Measurements from ENCODE around the gene ASB7.

Gene ASB7

DNA sequence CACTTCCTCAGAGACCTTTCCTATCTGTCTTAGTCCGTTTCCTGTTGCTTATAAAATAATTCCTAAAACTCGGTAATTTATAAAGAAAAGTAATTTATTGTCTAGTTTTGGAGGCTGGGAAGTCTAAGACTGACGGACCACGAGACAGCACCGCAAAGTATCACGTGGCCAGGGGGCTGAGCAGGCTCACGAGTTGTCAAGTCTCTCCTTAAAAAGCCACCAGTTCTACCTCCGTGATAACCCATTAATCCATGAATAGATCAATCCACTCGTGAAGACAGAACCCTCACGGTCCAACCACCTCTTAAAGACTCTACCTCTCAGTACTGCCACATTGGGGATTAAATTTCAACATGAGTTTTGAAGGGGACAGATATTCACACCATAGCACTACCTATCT, 1.2 kb upstream of the ASB7 start:
- DNase-seq, result no peak

DNA sequence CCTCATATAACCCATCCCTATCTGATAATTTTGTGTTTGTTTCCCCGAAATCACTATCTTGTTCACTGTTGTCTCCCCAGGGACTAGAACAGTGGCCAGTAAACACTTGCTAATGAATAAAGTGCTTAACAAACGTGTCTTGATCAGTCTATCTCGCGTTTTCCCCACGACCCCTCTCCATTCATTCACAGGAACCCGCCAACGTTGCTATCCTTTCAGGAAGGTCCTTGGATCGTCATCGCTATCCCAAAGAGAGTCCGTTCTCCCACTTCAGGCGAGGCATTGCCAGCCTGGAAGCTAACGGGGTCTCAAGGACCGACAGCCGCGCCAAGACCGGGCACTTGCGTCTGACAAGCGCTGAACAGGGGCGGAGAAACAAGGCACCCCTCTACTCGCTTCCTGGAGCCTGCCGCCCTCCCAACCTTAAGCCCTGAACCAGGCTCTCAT, 749 bp upstream of the ASB7 start:
- no peak for DNase-seq

DNA sequence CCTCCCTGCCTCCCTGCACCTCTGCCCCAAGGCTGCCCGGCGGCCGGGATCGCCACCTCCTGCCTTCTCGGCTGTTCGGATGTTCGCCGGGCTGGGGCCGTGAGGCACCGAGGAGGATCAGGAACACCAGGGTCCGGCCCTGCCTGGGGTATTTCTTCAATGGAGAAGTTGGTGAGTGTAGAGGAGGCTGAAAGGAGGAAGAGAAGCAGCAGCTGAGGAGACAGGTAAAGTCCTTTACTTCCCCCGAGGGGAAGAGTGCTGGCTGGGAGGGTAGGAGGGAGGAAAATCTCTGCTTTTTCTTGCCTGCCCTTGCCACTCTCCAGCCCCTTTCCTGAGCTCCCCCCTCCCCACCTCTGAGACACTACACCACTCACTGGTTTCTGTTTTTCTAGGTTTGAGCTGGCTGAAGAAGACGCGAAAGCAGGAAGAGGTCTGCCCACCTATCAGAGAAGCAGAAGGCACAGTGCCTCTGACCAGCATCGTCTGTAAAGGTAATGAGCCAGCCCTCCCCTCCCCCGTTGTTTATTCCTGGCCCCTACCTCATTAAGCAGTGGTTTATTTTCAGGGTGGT, 519 bp downstream of the ASB7 start:
- no peak for DNase-seq

DNA sequence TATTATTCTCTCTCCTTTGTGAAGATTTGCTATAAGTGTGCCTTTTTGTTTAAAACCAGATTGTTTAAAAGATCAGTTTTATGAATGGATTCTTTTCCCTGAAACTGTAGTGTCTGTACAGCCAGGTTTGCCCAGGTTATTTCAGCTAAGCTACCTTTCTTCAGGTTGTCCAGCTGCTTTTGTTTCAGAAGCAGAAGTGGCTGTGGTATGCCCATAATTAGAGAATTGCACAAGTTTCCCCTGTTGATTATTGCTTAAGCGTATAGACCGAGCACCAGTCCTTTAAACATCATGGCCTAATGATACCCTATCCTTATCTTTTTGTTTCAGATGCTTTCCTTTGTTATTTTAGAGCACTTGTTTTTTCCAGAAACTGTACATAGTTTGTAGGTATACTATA, 10.2 kb downstream of the ASB7 start:
- no peak for DNase-seq

DNA sequence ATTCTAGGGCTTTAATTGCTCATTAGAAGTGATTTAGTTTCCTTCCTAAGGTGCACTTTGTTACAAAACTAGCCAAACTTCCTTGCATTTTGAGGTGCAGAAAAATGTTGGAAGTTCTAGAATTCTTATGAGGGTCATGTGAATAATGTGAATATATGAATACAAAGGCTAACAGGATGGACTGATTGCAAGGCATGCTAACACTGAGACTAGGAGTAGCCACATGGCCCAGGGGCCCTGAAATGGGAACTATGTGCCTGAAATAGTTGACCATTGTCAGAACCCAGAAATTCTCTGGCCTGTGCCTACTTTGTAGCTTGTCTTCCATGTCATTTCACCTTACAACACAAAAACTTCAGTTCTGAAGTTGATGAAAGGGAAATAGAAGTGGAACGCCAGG, 10.8 kb downstream of the ASB7 start:
- DNase-seq, result no peak

DNA sequence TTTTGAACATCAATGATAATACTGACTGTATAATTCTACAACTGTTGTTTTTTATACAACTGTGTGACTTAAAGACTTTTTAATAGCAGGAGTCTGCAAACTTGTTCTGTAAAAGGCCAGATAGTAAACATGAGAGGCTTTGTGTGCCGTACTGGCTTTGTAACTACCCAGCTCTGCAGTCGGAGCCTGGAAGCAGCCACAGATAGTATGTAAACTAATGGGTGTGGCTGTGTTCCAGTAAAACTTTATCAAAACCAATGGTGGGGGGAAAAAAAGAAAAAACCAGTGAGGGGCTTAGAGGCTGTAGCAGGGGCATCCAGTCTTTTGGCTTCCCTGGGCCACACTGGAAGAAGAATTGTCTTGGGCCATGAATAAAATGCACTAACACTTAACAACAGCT, 11.9 kb downstream of the ASB7 start:
- no peak for DNase-seq

DNA sequence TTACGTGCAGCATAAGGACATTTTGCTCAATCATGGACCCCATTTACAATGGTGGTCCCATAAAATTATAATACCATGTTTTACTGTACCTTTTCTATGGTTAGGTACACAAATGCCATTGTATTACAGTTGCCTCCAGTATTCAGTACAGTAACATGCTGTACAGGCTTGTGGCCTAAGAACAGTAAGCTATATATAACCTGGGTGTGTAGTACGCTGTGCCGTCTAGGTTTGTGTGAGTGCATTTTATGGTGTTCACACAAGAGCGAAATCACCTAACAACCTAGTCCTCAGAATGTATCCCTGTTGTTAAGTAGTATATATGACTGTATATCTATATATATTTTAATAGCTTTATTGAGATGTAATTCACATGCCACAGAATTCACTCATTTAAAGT, 12.5 kb downstream of the ASB7 start:
- no peak for DNase-seq

DNA sequence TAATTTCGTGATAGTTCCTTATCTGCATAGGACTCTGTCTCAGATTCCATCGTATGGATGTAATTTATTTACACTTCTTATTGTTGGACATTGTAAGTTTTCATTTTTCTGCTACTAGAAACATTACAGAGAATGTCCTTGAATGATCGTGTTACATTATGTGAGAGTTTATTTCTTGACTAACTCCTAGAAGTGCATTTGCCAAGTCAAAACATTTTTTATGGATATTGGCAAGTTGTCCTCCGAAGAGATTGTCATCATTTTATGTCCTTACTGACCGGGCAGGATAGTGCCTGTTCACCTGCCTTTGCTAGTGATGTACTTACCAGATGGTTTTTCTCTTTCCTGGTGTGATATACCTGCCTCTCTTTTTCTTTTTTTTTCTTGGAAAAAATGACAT, 13.4 kb downstream of the ASB7 start:
- no peak for DNase-seq

DNA sequence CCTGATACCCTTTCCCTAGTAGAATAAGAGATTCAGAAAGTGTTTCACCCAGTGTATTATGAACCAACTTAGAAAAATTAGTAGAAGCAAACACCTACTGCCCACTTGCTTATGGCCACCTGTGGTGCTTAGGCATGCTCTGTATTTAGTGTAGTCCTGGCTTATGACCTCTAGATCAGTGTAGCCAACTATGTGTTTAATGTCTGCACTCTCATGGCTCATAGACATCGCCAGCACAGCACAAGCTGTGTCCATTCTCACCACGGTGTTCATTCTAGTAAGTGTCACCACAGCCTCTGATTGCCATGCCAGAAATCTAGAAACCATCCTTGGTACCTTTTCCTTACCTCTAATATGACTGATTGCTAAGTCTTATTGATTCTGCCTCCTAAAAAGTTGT, 14.3 kb downstream of the ASB7 start:
- no peak for DNase-seq

DNA sequence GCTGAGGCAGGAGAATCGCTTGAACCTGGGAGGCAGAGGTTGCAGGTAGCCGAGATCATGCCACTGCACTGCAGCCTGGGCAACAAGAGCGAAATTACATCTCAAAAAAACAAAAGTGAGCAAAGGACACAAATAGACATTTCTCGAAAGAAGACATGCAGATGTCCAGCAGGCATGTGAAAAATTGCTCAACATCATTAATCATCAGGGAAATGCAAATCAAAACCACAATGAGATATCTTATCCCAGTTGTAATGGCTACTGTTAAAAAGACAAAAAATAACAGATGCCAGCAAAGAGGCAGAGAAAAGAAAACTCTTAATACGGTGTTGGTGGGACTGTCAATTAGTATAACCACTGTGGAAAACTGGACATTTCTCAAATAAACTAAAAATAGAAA, 20.9 kb downstream of the ASB7 start:
- no peak for DNase-seq

DNA sequence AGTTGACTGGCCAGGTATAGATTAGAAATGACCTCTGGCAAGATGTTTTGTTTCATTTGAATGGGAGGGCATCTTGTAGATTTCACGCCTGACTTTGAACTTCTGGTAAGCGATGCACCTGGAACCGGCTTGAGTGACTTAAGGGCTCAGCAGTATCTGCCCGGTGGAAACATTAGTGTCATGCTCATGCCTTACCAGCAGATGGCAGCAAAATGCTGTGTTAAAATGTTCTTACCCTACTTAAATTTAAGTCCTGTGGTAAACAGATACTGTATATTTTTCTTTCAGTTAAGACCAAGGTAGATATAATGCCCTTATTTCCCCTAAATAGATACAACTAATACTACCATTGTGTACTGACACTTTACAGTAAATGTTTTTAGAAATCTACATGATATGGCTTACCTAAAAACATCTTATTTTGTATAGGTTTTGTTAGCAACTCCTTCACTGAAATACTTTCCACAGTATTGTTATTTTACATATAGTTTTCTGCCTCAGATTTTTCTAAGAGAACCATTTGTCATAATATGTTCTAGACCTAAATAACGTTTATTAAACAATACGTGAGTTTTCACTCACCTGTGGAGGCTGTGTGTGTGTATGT, 25.5 kb downstream of the ASB7 start:
- DNase-seq, result no peak

DNA sequence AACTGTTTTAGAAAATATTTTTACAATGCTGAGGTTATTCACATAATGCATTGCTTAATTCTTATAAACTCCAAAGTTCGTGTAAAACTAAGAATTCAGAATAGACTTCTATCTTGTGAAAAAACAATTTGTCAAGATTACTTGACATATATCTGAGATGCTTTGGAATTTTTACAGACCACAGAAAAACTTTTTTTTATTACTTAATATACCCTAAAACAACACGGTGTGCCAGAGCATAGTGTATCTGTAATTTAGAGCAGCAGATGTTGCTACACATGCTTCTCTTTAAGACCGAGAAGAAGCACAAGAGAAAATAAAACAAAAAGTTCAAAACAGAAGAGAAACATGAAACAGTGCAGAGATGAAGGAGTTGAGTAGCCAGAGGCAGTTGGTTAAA, 26.4 kb downstream of the ASB7 start:
- no peak for DNase-seq

DNA sequence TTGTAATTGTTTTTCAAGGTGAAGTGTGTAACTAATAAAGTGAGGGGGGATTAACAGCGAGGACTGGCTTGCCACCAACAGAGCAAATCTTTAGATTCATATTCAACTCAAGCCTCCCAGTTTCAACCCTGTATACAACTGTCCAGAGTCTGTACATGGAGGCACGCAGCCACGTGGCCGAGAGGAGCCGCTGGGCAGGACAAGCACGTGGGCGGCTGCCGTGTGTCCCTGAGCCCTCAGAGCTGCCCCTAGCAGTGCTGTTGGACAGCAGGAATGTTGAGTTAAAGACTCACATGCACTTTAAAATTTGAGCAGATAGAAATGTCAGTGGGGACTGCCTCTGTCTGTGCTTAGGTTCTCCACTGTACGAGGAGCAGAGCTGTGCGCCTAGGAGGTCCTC, 29.4 kb downstream of the ASB7 start:
- no peak for DNase-seq

DNA sequence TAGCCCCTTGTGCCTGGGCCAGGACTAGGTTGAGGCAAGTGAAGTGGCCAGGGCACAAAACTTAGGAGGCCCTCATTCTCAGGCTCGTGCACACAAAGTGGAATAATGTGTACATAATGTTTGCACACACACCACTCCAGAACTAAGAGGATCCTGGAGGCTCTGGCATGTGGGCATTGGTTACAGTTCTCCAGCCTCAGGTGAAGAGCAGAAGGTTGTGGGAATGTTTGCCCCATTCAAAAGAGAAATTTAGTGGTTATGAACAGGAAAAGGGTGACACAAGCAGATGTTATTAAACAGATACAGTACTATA, 31.3 kb downstream of the ASB7 start:
- no peak for DNase-seq

DNA sequence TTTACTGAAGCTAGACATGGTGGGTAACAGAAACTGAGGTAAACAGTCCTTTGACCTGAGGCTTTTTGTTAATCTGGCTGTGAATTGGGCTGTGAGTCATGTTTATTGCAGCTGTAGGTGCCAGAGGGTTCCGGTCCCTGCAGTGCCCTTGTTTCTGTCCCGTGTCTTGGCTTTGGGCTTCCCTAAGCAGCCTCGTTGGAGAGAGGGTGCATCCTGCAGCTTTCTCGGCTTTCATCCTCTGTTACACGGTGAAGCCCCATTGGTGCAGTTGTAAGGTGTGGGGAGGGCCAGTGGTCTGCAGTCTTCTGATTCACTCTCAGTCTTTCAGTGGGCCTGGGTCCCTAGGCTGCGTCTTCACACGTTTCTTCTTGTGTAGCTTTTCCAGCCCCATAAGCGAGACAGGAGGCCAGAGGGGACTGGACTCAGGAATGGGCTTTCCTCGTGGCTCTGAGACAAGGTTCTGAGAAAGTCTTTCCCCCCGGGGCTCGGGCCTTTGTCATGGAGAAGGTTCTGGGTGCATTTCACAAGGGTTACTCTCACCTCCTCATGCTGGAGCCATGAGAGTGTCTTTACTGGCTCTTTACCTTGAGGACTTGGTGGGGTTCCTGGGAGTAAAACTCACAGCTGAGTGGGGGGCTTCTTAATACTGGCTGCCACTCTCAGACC, 33.1 kb downstream of the ASB7 start:
- no peak for DNase-seq

DNA sequence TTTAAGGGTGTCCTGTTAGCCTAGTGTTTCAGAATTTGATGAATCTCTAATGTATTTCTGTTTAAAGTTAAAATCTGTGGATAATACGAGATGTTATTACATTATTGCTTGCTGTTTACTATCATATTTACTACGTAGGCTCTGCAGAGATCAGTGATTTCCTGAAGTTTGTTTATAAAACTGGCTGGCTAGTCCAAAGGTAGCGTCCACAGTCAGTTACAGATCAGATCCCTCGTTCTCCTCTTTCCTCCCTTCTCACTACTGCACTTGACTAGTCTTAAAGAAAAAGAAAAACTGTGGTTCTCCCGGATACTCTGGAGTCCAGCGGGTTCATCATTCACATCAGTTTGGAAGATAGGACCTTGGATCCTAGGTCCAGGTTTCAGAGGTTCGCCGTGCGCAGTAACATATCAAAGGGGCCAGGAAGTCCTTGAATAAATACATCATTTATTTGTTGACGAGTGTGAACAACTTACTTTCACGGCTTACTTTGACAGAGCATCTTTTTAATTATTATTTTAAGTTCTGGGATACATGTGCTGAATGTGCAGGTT, 35.9 kb downstream of the ASB7 start:
- no peak for DNase-seq

DNA sequence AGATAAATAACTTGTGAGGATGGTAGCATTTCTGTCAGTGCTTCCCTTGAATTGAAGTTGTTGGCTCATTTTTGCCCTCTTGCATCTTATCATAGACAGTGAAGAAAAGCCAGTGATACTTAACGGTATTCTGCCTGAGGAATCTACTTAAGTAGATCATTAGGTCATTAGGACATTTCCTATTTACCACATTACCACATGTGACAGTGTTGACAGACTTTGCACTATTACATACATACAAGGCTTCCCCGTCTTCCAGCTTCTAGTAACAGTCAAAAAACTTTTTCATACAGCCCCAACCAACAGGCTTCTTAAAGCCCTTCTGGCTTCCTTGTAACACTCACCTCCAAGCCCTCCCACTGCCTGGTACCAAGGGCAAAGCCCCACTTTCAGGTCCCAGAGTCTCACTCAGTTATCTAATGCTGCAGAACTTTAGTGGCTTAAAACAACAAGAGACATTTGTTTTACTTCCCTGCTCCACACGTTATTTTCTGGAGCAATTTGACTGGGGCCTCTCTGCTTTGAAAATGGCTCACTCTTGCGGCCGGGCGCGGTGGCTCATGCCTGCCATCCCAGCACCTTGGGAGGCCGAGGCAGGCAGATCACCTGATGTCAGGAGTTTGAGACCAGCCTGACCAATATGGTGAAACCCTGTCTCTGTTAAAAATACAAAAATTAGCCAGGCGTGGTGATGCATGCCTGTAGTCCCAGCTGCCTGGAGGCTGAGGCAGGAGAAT, 40.0 kb downstream of the ASB7 start:
- no peak for DNase-seq

DNA sequence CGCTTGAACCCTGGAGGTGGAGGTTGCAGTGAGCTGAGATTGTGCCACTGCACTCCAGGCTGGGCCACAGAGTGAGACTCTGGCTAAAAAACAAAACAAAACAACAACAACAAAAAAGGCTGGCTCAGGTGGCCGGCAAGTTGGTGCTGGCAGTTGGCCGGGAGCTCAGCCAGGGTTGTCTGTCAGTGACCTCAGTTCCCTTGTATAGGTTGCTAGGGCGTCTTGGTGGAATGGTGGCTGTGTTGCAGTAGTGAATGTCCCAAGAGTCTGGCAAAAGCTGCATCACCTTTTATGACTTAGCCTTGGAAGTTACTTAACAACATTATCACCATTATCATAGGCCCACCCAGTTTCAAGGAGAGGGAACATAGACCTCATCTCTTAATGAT, 40.6 kb downstream of the ASB7 start:
- no peak for DNase-seq

DNA sequence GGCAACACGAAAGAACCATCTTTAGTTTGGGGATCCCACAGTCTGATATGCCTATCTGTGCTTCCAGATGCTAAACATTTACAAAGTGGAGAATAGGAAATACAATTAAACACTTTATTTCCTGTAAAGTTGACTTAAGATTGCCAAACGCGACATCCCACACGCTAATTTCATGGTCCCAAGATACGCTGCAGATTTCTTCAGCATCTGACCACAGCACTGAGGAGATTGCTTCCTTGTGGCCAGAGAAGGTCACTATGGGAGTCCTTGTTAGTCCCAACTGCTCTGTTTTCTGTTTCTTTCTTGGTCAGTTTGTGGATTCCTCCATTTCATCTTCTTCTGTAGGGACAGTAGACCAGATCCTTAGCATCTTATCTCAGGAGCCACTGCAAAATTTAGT, 43.3 kb downstream of the ASB7 start:
- no peak for DNase-seq

DNA sequence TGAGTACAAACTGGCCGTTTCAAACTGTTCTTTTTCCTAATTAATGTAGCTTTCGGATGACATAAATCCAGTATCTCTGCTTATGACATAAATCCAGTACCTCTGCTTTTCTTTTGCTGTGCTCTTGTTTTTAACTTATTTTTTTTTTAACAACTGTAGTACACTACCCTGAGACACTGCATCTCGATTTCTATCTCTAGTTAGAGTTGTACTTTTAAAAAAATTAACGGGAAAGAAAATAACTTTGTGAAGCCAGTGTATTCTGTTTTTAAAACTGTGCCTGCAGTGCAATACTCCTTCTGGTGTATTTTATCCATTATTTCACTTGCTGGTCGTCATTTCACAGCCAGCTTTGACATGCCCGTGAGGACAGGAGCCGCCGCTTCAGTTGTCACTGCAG, 46.6 kb downstream of the ASB7 start:
- no peak for DNase-seq

DNA sequence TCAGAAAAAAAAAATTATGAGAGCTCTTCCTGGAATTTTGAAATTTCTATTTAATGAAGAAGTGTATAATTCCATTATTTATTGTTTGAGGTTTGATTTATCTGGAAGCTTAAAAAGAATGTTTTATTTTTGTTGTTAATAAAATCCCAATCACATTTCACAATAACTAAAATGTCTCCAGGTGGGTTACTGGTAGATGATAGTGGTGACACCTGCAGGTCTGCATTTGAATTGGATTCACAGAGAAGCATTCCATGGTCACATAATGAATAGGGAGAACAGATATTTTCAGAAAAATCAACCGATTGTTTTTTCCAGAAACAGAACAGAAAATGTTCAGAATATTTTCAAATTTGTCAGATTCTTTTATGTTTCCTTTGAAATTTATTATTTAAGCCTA, 48.3 kb downstream of the ASB7 start:
- DNase-seq, result no peak

DNA sequence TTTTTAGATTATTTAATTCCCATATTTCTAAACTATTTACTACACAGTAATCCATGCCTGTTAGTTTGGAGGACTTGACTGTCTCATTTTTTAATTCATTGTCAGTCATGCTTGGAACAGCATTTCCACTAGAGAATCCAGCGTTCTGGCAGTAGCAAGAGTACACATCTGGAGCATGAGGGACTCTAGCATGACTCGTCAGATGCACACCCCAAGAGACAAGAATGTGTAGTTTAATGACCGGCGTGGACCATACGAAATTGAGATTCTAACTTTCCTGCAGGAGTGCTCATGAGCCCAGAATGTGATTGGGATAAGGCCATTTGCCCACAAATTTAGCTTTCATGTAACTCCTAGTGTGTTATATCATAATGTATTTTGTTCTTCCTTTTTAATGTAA, 48.9 kb downstream of the ASB7 start:
- no peak for DNase-seq

DNA sequence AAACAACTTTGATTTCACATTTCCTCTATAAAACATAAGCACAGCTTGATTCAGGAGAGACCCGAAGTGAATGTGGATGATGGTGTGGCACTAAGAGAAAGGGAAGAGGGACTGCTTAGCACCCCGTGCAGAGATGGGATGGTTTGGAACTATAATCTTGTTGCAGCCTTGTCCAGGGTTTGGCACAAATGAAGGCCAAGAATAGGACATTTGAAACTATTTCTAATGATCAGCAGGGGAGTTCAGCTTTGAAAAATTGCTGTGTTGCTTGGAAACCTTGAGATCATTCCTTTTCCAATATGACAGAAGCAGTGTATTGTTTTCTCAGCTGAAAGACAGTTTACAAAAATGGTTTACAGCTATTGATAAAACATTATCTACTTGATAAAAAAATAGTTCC, 49.7 kb downstream of the ASB7 start:
- no peak for DNase-seq

DNA sequence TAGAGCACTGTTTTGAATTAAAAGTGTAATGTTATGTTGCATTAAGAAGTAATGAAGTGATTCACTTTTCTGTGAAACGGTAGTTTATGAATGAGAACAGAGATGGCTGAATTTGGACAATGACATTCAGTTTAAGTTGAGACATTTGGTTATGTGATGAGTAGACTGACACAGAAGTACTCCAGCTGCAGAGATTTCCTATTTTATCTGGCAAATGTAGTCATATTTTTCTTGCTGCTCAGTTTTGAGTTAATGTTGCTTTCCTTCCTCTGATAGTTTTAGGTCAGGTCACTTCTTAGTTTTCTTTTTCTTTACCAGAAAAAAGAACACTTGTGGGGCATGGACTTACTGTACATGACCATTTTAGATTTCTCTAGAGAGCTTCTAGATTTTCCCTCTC, 51.2 kb downstream of the ASB7 start:
- DNase-seq, result no peak

All from SIG-M5 (cell line).